Cardiac muscle cell (in vitro differentiated cells and primary cell): Measurements from ENCODE around the gene GTF3A. TPM values are rescaled to one million over a fixed set of nuclear protein-coding genes. Genes with fewer than 3 reads are reported as not detected.

Experiments
- DNase-seq, 2 donors: peaks; one replicate each; pipeline versions ENCODE4 v3.0.0 to v3.0.0-alpha.2; 2010 to 2017; ENCODE audit warnings: low read depth in 1 of 2, low spot score in 1 of 2
- H3K27ac ChIP-seq: fragments of 200-600 bp; sonication (generic); 2 replicates; pipeline ENCODE4 v1.5.1; 2016
- H3K27me3 ChIP-seq: fragments of 200-600 bp; sonication (generic); 2 replicates; pipeline ENCODE4 v1.6.0; 2016; ENCODE audit warnings: control low read depth
- H3K36me3 ChIP-seq: fragments of 200-600 bp; sonication (generic); 2 replicates; pipeline ENCODE4 v1.5.1; 2016; ENCODE audit warnings: control low read depth
- H3K4me1 ChIP-seq: fragments of 200-600 bp; sonication (generic); 2 replicates; pipeline ENCODE4 v1.8.1; 2017; ENCODE audit warnings: low read depth, mild to moderate bottlenecking, mixed run types
- H3K4me3 ChIP-seq: fragments of 200-600 bp; sonication (generic); 2 replicates; pipeline ENCODE4 v1.5.1; 2016; ENCODE audit warnings: mild to moderate bottlenecking
- H3K9me3 ChIP-seq: fragments of 200-600 bp; sonication (generic); 2 replicates; pipeline ENCODE4 v1.5.1; 2017; ENCODE audit warnings: low read depth, mild to moderate bottlenecking, control low read depth
- polyA plus RNA-seq: library from polyadenylated mRNA; unstranded; fragments of >200 nt; fragmentation: Nextera tagmentation; extraction: Ambion mirVana; gene quantifications from 2 replicates; pipeline ENCODE4 v1.2.1, GENCODE V29; 2016
- total RNA-seq: library from RNA; depleted of rRNA; stranded (reverse); fragments of >200 nt; gene quantifications from 2 replicates; pipeline ENCODE4 v1.2.3, GENCODE V29; 2016
- TF ChIP-seq, protein P1 (sequence below): IDR thresholded peaks from 2 replicates; pipeline ENCODE4 v1.5.1; 2012; ENCODE audit warnings: low read depth, mild to moderate bottlenecking, low read length

Gene GTF3A
- total and polyA plus RNA-seq, 2 experiments from 2014 or later: 56.9 to 140 TPM

GRCh38 chr13:27461940-27462584 is 37.6 kb downstream of the GTF3A start:
- Histone ChIP-seq H3K4me1 (no peaks in the 10 kb centered on the region), H3K27ac (peak overlapping the region; percentile 54), H3K36me3 (no peaks in the 10 kb centered on the region), H3K27me3 (no peaks in the 10 kb centered on the region), H3K4me3 (no peak overlapping the region), H3K9me3 (no peaks in the 10 kb centered on the region)
- TF ChIP-seq, protein P1, sequence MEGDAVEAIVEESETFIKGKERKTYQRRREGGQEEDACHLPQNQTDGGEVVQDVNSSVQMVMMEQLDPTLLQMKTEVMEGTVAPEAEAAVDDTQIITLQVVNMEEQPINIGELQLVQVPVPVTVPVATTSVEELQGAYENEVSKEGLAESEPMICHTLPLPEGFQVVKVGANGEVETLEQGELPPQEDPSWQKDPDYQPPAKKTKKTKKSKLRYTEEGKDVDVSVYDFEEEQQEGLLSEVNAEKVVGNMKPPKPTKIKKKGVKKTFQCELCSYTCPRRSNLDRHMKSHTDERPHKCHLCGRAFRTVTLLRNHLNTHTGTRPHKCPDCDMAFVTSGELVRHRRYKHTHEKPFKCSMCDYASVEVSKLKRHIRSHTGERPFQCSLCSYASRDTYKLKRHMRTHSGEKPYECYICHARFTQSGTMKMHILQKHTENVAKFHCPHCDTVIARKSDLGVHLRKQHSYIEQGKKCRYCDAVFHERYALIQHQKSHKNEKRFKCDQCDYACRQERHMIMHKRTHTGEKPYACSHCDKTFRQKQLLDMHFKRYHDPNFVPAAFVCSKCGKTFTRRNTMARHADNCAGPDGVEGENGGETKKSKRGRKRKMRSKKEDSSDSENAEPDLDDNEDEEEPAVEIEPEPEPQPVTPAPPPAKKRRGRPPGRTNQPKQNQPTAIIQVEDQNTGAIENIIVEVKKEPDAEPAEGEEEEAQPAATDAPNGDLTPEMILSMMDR: no peak
- DNase-seq: peak in 1 of 2 donors; percentile 44

GRCh38 chr13:27463500-27463899 is 39.1 kb downstream of the GTF3A start:
- Histone ChIP-seq H3K36me3 (no peaks in the 10 kb centered on the region), H3K27me3 (no peaks in the 10 kb centered on the region), H3K4me3 (no peak overlapping the region), H3K4me1 (no peaks in the 10 kb centered on the region), H3K27ac (no peak overlapping the region), H3K9me3 (no peaks in the 10 kb centered on the region)
- TF ChIP-seq, protein P1: no peak
- DNase-seq: no peak

- Histone ChIP-seq H3K27me3 (no peaks in the 10 kb centered on the region), H3K27ac (no peak overlapping the region), H3K36me3 (no peaks in the 10 kb centered on the region), H3K4me1 (no peaks in the 10 kb centered on the region), H3K9me3 (no peaks in the 10 kb centered on the region), H3K4me3 (no peak overlapping the region)
- DNase-seq: no peak
- TF ChIP-seq, protein P1: no peak
Measured at GRCh38 chr13:27465611-27466010, 41.2 kb downstream of the GTF3A start.

- H3K9me3 ChIP-seq: no peaks in the 10 kb centered on the region
Measured at GRCh38 chr13:27466513-27466912, 42.1 kb downstream of the GTF3A start.

GRCh38 chr13:27470075-27470820 is 45.8 kb downstream of the GTF3A start:
- Histone ChIP-seq H3K27ac (no peak overlapping the region), H3K36me3 (no peaks in the 10 kb centered on the region), H3K27me3 (no peaks in the 10 kb centered on the region), H3K4me3 (no peak overlapping the region), H3K4me1 (no peaks in the 10 kb centered on the region), H3K9me3 (no peaks in the 10 kb centered on the region)
- TF ChIP-seq, protein P1: no peak
- DNase-seq: no peak

More at GRCh38 chr13:27466513-27466912, 42.1 kb downstream of the GTF3A start:
- TF ChIP-seq, protein P1: no peak
- no peaks in the 10 kb centered on the region for H3K4me1 ChIP-seq
- no peak overlapping the region for H3K27ac ChIP-seq
- H3K27me3 ChIP-seq: no peaks in the 10 kb centered on the region
- H3K36me3 ChIP-seq: no peaks in the 10 kb centered on the region
- H3K4me3 ChIP-seq: no peak overlapping the region
- DNase-seq: no peak
